ENCODE data around the gene CHRNA9.

Gene CHRNA9

GRCh38 chr4:40305328-40306170, 29.6 kb upstream of the CHRNA9 start:
- H3K9me3 Mint-ChIP-seq: peaks cover 10% of the 10 kb centered on the region

GRCh38 chr4:40306226-40306625, 28.9 kb upstream of the CHRNA9 start:
- H3K27me3 Mint-ChIP-seq: no peaks in the 10 kb centered on the region
- H3K9me3 Mint-ChIP-seq: peaks cover 10% of the 10 kb centered on the region
- H3K36me3 Mint-ChIP-seq (ENCODE audit: low read depth): peaks cover 12% of the 10 kb centered on the region
- H3K4me1 Mint-ChIP-seq (ENCODE audit: low read depth): peaks cover 92% of the 10 kb centered on the region
- peak overlapping the region; percentile 80 for H3K4me3 Mint-ChIP-seq
- peak overlapping the region; percentile 91 for H3K27ac Mint-ChIP-seq

More at GRCh38 chr4:40305328-40306170, 29.6 kb upstream of the CHRNA9 start:
- Mint-ChIP-seq H3K27ac (peak overlapping the region; percentile 91), H3K4me1 (ENCODE audit: low read depth) (peaks cover 92% of the 10 kb centered on the region), H3K36me3 (ENCODE audit: low read depth) (peaks cover 12% of the 10 kb centered on the region), H3K4me3 (peak overlapping the region; percentile 80), H3K27me3 (no peaks in the 10 kb centered on the region)

GRCh38 chr4:40306976-40307375, 28.2 kb upstream of the CHRNA9 start:
- Mint-ChIP-seq H3K27me3 (no peaks in the 10 kb centered on the region), H3K36me3 (ENCODE audit: low read depth) (peaks cover 12% of the 10 kb centered on the region), H3K4me1 (ENCODE audit: low read depth) (peaks cover 92% of the 10 kb centered on the region), H3K27ac (peak overlapping the region; percentile 94), H3K4me3 (peak overlapping the region; percentile 80), H3K9me3 (peaks cover 10% of the 10 kb centered on the region)

- peaks cover 7% of the 10 kb centered on the region for H3K9me3 Mint-ChIP-seq
- peak overlapping the region; percentile 80 for H3K4me3 Mint-ChIP-seq
- peaks cover 92% of the 10 kb centered on the region for H3K4me1 Mint-ChIP-seq (ENCODE audit: low read depth)
- peaks cover 10% of the 10 kb centered on the region for H3K36me3 Mint-ChIP-seq (ENCODE audit: low read depth)
- no peaks in the 10 kb centered on the region for H3K27me3 Mint-ChIP-seq
- H3K27ac Mint-ChIP-seq: peak overlapping the region; percentile 94
Measured at GRCh38 chr4:40307627-40308497, 27.3 kb upstream of the CHRNA9 start.

- Mint-ChIP-seq H3K4me3 (peak overlapping the region; percentile 80), H3K27ac (peak overlapping the region; percentile 94), H3K36me3 (ENCODE audit: low read depth) (peaks cover 8% of the 10 kb centered on the region), H3K4me1 (ENCODE audit: low read depth) (peaks cover 94% of the 10 kb centered on the region), H3K9me3 (peaks cover 6% of the 10 kb centered on the region), H3K27me3 (no peaks in the 10 kb centered on the region)
Measured at GRCh38 chr4:40308528-40309122, 26.5 kb upstream of the CHRNA9 start.

GRCh38 chr4:40309250-40309774, 25.8 kb upstream of the CHRNA9 start:
- H3K36me3 Mint-ChIP-seq (ENCODE audit: low read depth): peaks cover 8% of the 10 kb centered on the region

GRCh38 chr4:40310225-40310624, 24.9 kb upstream of the CHRNA9 start:
- no peak overlapping the region for H3K27ac Mint-ChIP-seq
- H3K9me3 Mint-ChIP-seq: no peaks in the 10 kb centered on the region
- H3K4me3 Mint-ChIP-seq: no peak overlapping the region
- H3K36me3 Mint-ChIP-seq (ENCODE audit: low read depth): no peaks in the 10 kb centered on the region
- H3K27me3 Mint-ChIP-seq: no peaks in the 10 kb centered on the region
- H3K4me1 Mint-ChIP-seq (ENCODE audit: low read depth): peaks cover 89% of the 10 kb centered on the region

More at GRCh38 chr4:40309250-40309774, 25.8 kb upstream of the CHRNA9 start:
- Mint-ChIP-seq H3K4me3 (peak overlapping the region; percentile 80), H3K4me1 (ENCODE audit: low read depth) (peaks cover 97% of the 10 kb centered on the region), H3K9me3 (peaks cover 6% of the 10 kb centered on the region), H3K27ac (peak overlapping the region; percentile 94), H3K27me3 (no peaks in the 10 kb centered on the region)

GRCh38 chr4:40311811-40312346, 23.3 kb upstream of the CHRNA9 start:
- Mint-ChIP-seq H3K27ac (peak overlapping the region; percentile 50), H3K27me3 (no peaks in the 10 kb centered on the region), H3K4me3 (peak overlapping the region; percentile 35), H3K9me3 (no peaks in the 10 kb centered on the region), H3K36me3 (ENCODE audit: low read depth) (no peaks in the 10 kb centered on the region), H3K4me1 (ENCODE audit: low read depth) (peaks cover 89% of the 10 kb centered on the region)

- Mint-ChIP-seq H3K36me3 (ENCODE audit: low read depth) (no peaks in the 10 kb centered on the region), H3K4me1 (ENCODE audit: low read depth) (peaks cover 72% of the 10 kb centered on the region), H3K4me3 (no peak overlapping the region), H3K27ac (no peak overlapping the region), H3K27me3 (no peaks in the 10 kb centered on the region), H3K9me3 (no peaks in the 10 kb centered on the region)
Measured at GRCh38 chr4:40314951-40315350, 20.2 kb upstream of the CHRNA9 start.

GRCh38 chr4:40316333-40316781, 18.8 kb upstream of the CHRNA9 start:
- Mint-ChIP-seq H3K27ac (peak overlapping the region; percentile 100), H3K9me3 (no peaks in the 10 kb centered on the region), H3K4me3 (peak overlapping the region; percentile 80), H3K27me3 (no peaks in the 10 kb centered on the region), H3K4me1 (ENCODE audit: low read depth) (peaks cover 64% of the 10 kb centered on the region), H3K36me3 (ENCODE audit: low read depth) (no peaks in the 10 kb centered on the region)

GRCh38 chr4:40316782-40317635, 18.1 kb upstream of the CHRNA9 start:
- Mint-ChIP-seq H3K9me3 (no peaks in the 10 kb centered on the region), H3K36me3 (ENCODE audit: low read depth) (no peaks in the 10 kb centered on the region), H3K4me1 (ENCODE audit: low read depth) (peaks cover 64% of the 10 kb centered on the region), H3K27ac (peak overlapping the region; percentile 100), H3K4me3 (peak overlapping the region; percentile 80), H3K27me3 (no peaks in the 10 kb centered on the region)

GRCh38 chr4:40317916-40318658, 17.0 kb upstream of the CHRNA9 start:
- Mint-ChIP-seq H3K4me1 (ENCODE audit: low read depth) (peaks cover 61% of the 10 kb centered on the region), H3K36me3 (ENCODE audit: low read depth) (no peaks in the 10 kb centered on the region), H3K27me3 (no peaks in the 10 kb centered on the region), H3K27ac (peak overlapping the region; percentile 59), H3K9me3 (no peaks in the 10 kb centered on the region), H3K4me3 (peak overlapping the region; percentile 27)
